ENCODE measurements around the gene BTBD9. TPM values are rescaled to one million over a fixed set of nuclear protein-coding genes. Genes with fewer than 3 reads are reported as not detected.
"Not testable (repeated sequence)": the region's sequence is repeated elsewhere in the genome, so short reads cannot be mapped to it uniquely, and the experiment has no call there.

The BTBD9 gene
- total RNA-seq, 3 donors from 2014 or later, result 12.8 to 25.5 (median 19.0) TPM

DNA sequence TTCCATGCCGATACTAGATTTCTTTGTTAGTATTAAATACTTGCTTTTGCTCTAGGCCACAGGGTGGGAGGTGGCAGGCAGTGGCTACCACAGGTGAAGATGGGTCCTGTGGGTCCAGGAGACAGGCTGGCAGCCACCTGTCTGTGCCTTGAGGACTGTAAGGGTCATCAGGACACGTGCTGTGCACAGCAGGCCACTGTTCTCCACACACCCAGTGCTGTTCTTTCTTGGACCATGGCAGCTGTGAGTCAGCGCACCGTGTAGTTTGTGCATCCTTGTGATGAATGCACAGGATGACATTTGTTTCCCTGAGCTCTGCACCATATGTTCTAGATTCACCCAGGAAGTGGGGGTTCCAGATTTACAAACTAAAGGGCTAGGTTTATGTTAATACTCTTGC is 503.2 kb downstream of the BTBD9 start:
- no peak for DNase-seq (ENCODE audit: low spot score in 2 of 2)

GRCh38 chr6:38134704-38135088 is 505.0 kb downstream of the BTBD9 start:
- Histone ChIP-seq H3K4me3 (no peak overlapping the region), H3K4me1 (no peaks in the 10 kb centered on the region), H3K9me3 (no peaks in the 10 kb centered on the region), H3K27me3 (no peaks in the 10 kb centered on the region), H3K27ac (no peak overlapping the region), H3K36me3 (no peaks in the 10 kb centered on the region)
- TF ChIP-seq POLR2A (IDR thresholded peaks at IDR 0.05), result no peak
- TF ChIP-seq CTCF (IDR thresholded peaks at IDR 0.05), result no peak
- TF ChIP-seq POLR2AphosphoS5 (IDR thresholded peaks at IDR 0.05), result no peak
- intact Hi-C loops (cut with DNase I; ENCODE audit: low total_unique reads), result no loop called here
- no peak for DNase-seq (ENCODE audit: low spot score in 2 of 2)

More for the DNA sequence above, 503.2 kb downstream of the BTBD9 start:
- H3K27me3 ChIP-seq, result no peaks in the 10 kb centered on the region
- H3K4me3 ChIP-seq, result no peak overlapping the region
- H3K4me1 ChIP-seq, result no peaks in the 10 kb centered on the region
- intact Hi-C loops (cut with DNase I; ENCODE audit: low total_unique reads), result no loop called here
- H3K36me3 ChIP-seq, result no peaks in the 10 kb centered on the region
- TF ChIP-seq POLR2A (IDR thresholded peaks at IDR 0.05), result no peak
- no peak for TF ChIP-seq POLR2AphosphoS5 (IDR thresholded peaks at IDR 0.05)
- TF ChIP-seq CTCF (IDR thresholded peaks at IDR 0.05), result no peak
- no peaks in the 10 kb centered on the region for H3K9me3 ChIP-seq
- H3K27ac ChIP-seq, result no peak overlapping the region

GRCh38 chr6:38133932-38134703 is 505.6 kb downstream of the BTBD9 start:
- H3K9me3 ChIP-seq, result no peaks in the 10 kb centered on the region
- DNase-seq (ENCODE audit: low spot score in 2 of 2), result no peak
- no peak overlapping the region for H3K27ac ChIP-seq
- intact Hi-C loops (cut with DNase I; ENCODE audit: low total_unique reads), result no loop called here
- H3K36me3 ChIP-seq, result no peaks in the 10 kb centered on the region
- no peaks in the 10 kb centered on the region for H3K4me1 ChIP-seq
- H3K27me3 ChIP-seq, result no peaks in the 10 kb centered on the region
- no peak overlapping the region for H3K4me3 ChIP-seq
- TF ChIP-seq CTCF (IDR thresholded peaks at IDR 0.05) (no peak), POLR2AphosphoS5 (IDR thresholded peaks at IDR 0.05) (no peak), POLR2A (IDR thresholded peaks at IDR 0.05) (no peak)

- no peaks in the 10 kb centered on the region for H3K36me3 ChIP-seq
- TF ChIP-seq CTCF (IDR thresholded peaks at IDR 0.05), result no peak
- H3K4me3 ChIP-seq, result no peak overlapping the region
- no peak overlapping the region for H3K27ac ChIP-seq
- no peaks in the 10 kb centered on the region for H3K9me3 ChIP-seq
- H3K4me1 ChIP-seq, result no peaks in the 10 kb centered on the region
- no peak for DNase-seq (ENCODE audit: low spot score in 2 of 2)
- H3K27me3 ChIP-seq, result no peaks in the 10 kb centered on the region
- intact Hi-C loops (cut with DNase I; ENCODE audit: low total_unique reads), result no loop called here
Measured at GRCh38 chr6:38131527-38131965, 508.2 kb downstream of the BTBD9 start.

- Histone ChIP-seq H3K4me1 (no peaks in the 10 kb centered on the region), H3K27ac (no peak overlapping the region), H3K36me3 (no peaks in the 10 kb centered on the region), H3K9me3 (no peaks in the 10 kb centered on the region), H3K4me3 (no peak overlapping the region), H3K27me3 (no peaks in the 10 kb centered on the region)
- intact Hi-C loops (cut with DNase I; ENCODE audit: low total_unique reads), result no loop called here
- TF ChIP-seq CTCF (IDR thresholded peaks at IDR 0.05) (no peak), POLR2AphosphoS5 (IDR thresholded peaks at IDR 0.05) (no peak), POLR2A (IDR thresholded peaks at IDR 0.05) (no peak)
- DNase-seq (ENCODE audit: low spot score in 2 of 2), result no peak
Measured at GRCh38 chr6:38127284-38127683, 512.4 kb downstream of the BTBD9 start.

DNA sequence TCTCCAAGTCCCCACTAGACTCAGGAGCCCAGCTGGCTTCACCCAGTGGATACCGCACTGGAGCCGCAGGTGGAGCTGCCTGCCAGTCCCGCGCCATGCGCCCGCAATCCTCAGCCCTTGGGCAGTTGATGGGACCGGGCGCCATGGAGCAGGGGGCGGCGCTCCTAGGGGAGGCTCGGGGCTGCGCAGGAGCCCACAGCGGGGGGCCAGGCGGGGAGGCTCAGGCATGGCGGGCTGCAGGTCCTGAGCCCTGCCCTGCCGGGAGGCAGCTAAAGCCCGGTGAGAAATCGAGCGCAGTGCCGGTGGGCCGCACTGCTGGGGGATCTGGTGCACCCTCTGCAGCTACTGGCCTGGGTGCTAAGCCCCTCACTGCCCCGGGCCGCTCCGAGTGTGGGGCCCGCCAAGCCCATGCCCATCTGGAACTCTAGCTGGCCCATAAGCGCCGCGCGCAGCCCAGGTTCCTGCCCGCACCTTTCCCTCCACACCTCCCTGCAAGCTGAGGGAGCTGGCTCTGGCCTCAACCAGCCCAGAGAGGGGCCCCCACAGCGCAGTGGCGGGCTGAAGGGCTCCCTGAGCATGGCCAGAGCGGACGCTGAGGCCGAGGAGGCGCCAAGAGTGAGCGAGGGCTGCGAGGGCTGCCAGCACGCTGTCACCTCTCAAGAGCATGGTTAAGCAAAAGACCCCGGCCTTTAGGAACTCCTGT is 515.4 kb downstream of the BTBD9 start:
- DNase-seq (ENCODE audit: low spot score in 2 of 2); H3K4me3 ChIP-seq; H3K27me3 ChIP-seq; H3K4me1 ChIP-seq; H3K9me3 ChIP-seq; H3K36me3 ChIP-seq; H3K27ac ChIP-seq; intact Hi-C loops (cut with DNase I; ENCODE audit: low total_unique reads): not testable (repeated sequence)
